Activated CD8-positive, alpha-beta memory T cell treated with anti-CD3 and anti-CD28 coated beads for 1 hour (primary cell): ENCODE measurements around the gene PTPRE.

Experiments
- DNase-seq, 2 donors: peaks; one replicate each; pipeline ENCODE4 v3.0.0-alpha.2; 2020; ENCODE audit warnings: low read depth in 1 of 2; ENCODE audit errors: extremely low read depth in 1 of 2

Gene PTPRE

GRCh38 chr10:127905848-127906261, 1.0 kb upstream of the PTPRE start:
- no peak for DNase-seq

- no peak for DNase-seq
Measured at GRCh38 chr10:127907411-127908105, 655 bp downstream of the PTPRE start.

- no peak for DNase-seq
Measured at GRCh38 chr10:127908106-127908958, 1.4 kb downstream of the PTPRE start.

GRCh38 chr10:127908959-127909267, 2.0 kb downstream of the PTPRE start:
- no peak for DNase-seq

GRCh38 chr10:127909716-127910463, 3.0 kb downstream of the PTPRE start:
- no peak for DNase-seq

GRCh38 chr10:127910464-127910770, 3.5 kb downstream of the PTPRE start:
- DNase-seq, result no peak

GRCh38 chr10:127911218-127911866, 4.4 kb downstream of the PTPRE start:
- no peak for DNase-seq

GRCh38 chr10:127911867-127912257, 5.0 kb downstream of the PTPRE start:
- no peak for DNase-seq

- DNase-seq, result no peak
Measured at GRCh38 chr10:127912607-127913367, 5.9 kb downstream of the PTPRE start.

GRCh38 chr10:127913368-127913759, 6.5 kb downstream of the PTPRE start:
- no peak for DNase-seq

- no peak for DNase-seq
Measured at GRCh38 chr10:127915324-127915723, 8.4 kb downstream of the PTPRE start.

- DNase-seq, result no peak
Measured at GRCh38 chr10:127916826-127917225, 9.9 kb downstream of the PTPRE start.

- no peak for DNase-seq
Measured at GRCh38 chr10:127918572-127918971, 11.7 kb downstream of the PTPRE start.

- no peak for DNase-seq
Measured at GRCh38 chr10:127919418-127920271, 12.7 kb downstream of the PTPRE start.

GRCh38 chr10:127920306-127921074, 13.6 kb downstream of the PTPRE start:
- no peak for DNase-seq

- no peak for DNase-seq
Measured at GRCh38 chr10:127921075-127921752, 14.3 kb downstream of the PTPRE start.

- no peak for DNase-seq
Measured at GRCh38 chr10:127921753-127922145, 14.8 kb downstream of the PTPRE start.

GRCh38 chr10:127922206-127922605, 15.3 kb downstream of the PTPRE start:
- no peak for DNase-seq
